K562 (cell line): ENCODE data around the gene OTOA. TPM values are rescaled to one million over a fixed set of nuclear protein-coding genes. Genes with fewer than 3 reads are reported as not detected.

Source experiments
- RNF2 ChIP-seq: sonication (generic); IDR thresholded peaks from 2 replicates; pipeline ENCODE4 v1.6.1; 2016
- ZNF140 ChIP-seq: fragments of 250-450 bp; sonication (Bioruptor Pico); IDR thresholded peaks from 2 replicates; pipeline ENCODE4 v1.8.0; 2021; ENCODE audit warnings: moderate library complexity, mild to moderate bottlenecking, inconsistent platforms
- ZNF507 ChIP-seq: conservative IDR thresholded peaks from 2 replicates; pipeline ENCODE4 v1.6.1; 2017; ENCODE audit warnings: missing genetic modification characterization, missing compliant biosample characterization
- ZNF76 ChIP-seq: fragments of 250-450 bp; sonication (Bioruptor Pico); IDR thresholded peaks from 2 replicates; pipeline ENCODE4 v1.4.0; 2020; ENCODE audit warnings: mild to moderate bottlenecking, moderate library complexity, borderline replicate concordance
- polyA plus RNA-seq, 8 experiments: library from polyadenylated mRNA; depleted of rRNA in 4 of 8; stranded (reverse) in 5 of 8; unstranded in 3 of 8; fragments of >200 nt; fragmentation: Nextera tagmentation in 2 of 8; fragmentation: Illumina TruSeq in 1 of 8; extraction: Ambion mirVana in 2 of 8; extraction: Trizol in 1 of 8; gene quantifications; 2 replicates each; pipeline versions ENCODE4 v1.2.1 to v1.2.3, GENCODE V29; 2011 to 2014; ENCODE audit warnings: inconsistent platforms in 1 of 8, missing spikeins in 1 of 8
- total RNA-seq, 7 experiments: library from RNA; depleted of rRNA in 6 of 7; stranded (reverse); fragments of >200 nt in 6 of 7; fragmentation: Illumina TruSeq in 2 of 7; extraction: Trizol in 2 of 7; gene quantifications; 2 replicates each; pipeline versions ENCODE4 v1.2.1 to v1.2.3, GENCODE V29; 2011 to 2021; ENCODE audit warnings: low replicate concordance in 1 of 7
- TF ChIP-seq, protein P1 (sequence below), 2 experiments: fragments of 450-650 bp in 1 of 2; sonication (generic) in 1 of 2; formaldehyde crosslinking in 1 of 2; IDR thresholded peaks in 1 of 2; conservative IDR thresholded peaks in 1 of 2; 2 replicates each; pipeline versions ENCODE4 v1.6.1 to v1.8.1; 2016 to 2023; ENCODE audit warnings: mild to moderate bottlenecking in 2 of 2, moderate library complexity in 2 of 2, inconsistent platforms in 1 of 2, missing genetic modification reagents in 1 of 2
- TF ChIP-seq, protein P2 (sequence below), 2 experiments: fragments of 200-800 bp in 1 of 2; sonication (Bioruptor generic) in 1 of 2; sonication (generic) in 1 of 2; formaldehyde crosslinking in 1 of 2; IDR thresholded peaks in 1 of 2; conservative IDR thresholded peaks in 1 of 2; 2 replicates each; pipeline versions ENCODE4 v1.5.0 to v1.6.1; 2016 to 2020; ENCODE audit warnings: missing compliant biosample characterization in 1 of 2, missing genetic modification characterization in 1 of 2, missing genetic modification reagents in 1 of 2
- TF ChIP-seq, protein P3 (sequence below): fragments of 450-650 bp; formaldehyde crosslinking; conservative IDR thresholded peaks from 2 replicates; pipeline ENCODE4 v1.4.0; 2022; ENCODE audit warnings: mild to moderate bottlenecking, missing genetic modification characterization
- TF ChIP-seq, protein P4 (sequence below): sonication (generic); formaldehyde crosslinking; IDR thresholded peaks from 2 replicates; pipeline ENCODE4 v1.8.1; 2023; ENCODE audit warnings: mild to moderate bottlenecking, missing genetic modification reagents

The OTOA gene
- total and polyA plus RNA-seq, 9 of the 15 experiments (the other 6 are each of a cell fraction or from before 2014, with no cell fraction given), result 0.04 TPM; not detected in 8

- TF ChIP-seq, protein P1, sequence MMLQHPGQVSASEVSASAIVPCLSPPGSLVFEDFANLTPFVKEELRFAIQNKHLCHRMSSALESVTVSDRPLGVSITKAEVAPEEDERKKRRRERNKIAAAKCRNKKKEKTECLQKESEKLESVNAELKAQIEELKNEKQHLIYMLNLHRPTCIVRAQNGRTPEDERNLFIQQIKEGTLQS (IDR thresholded peaks at IDR 0.05), result no peak
- TF ChIP-seq, protein P1 (CRISPR knock-in tag; conservative IDR thresholded peaks at IDR 0.05), result no peak
- TF ChIP-seq ZNF140 (CRISPR knock-in tag) (no peak), RNF2 (no peak), ZNF76 (CRISPR knock-in tag) (no peak), ZNF507 (no peak)
- TF ChIP-seq, protein P2, sequence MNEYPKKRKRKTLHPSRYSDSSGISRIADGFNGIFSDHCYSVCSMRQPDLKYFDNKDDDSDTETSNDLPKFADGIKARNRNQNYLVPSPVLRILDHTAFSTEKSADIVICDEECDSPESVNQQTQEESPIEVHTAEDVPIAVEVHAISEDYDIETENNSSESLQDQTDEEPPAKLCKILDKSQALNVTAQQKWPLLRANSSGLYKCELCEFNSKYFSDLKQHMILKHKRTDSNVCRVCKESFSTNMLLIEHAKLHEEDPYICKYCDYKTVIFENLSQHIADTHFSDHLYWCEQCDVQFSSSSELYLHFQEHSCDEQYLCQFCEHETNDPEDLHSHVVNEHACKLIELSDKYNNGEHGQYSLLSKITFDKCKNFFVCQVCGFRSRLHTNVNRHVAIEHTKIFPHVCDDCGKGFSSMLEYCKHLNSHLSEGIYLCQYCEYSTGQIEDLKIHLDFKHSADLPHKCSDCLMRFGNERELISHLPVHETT (CRISPR knock-in tag; conservative IDR thresholded peaks at IDR 0.05 in 1 of 2, IDR thresholded peaks at IDR 0.05 in 1 of 2), result no peak
- TF ChIP-seq, protein P3, sequence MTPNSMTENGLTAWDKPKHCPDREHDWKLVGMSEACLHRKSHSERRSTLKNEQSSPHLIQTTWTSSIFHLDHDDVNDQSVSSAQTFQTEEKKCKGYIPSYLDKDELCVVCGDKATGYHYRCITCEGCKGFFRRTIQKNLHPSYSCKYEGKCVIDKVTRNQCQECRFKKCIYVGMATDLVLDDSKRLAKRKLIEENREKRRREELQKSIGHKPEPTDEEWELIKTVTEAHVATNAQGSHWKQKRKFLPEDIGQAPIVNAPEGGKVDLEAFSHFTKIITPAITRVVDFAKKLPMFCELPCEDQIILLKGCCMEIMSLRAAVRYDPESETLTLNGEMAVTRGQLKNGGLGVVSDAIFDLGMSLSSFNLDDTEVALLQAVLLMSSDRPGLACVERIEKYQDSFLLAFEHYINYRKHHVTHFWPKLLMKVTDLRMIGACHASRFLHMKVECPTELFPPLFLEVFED (CRISPR knock-in tag), result no peak
- TF ChIP-seq, protein P4, sequence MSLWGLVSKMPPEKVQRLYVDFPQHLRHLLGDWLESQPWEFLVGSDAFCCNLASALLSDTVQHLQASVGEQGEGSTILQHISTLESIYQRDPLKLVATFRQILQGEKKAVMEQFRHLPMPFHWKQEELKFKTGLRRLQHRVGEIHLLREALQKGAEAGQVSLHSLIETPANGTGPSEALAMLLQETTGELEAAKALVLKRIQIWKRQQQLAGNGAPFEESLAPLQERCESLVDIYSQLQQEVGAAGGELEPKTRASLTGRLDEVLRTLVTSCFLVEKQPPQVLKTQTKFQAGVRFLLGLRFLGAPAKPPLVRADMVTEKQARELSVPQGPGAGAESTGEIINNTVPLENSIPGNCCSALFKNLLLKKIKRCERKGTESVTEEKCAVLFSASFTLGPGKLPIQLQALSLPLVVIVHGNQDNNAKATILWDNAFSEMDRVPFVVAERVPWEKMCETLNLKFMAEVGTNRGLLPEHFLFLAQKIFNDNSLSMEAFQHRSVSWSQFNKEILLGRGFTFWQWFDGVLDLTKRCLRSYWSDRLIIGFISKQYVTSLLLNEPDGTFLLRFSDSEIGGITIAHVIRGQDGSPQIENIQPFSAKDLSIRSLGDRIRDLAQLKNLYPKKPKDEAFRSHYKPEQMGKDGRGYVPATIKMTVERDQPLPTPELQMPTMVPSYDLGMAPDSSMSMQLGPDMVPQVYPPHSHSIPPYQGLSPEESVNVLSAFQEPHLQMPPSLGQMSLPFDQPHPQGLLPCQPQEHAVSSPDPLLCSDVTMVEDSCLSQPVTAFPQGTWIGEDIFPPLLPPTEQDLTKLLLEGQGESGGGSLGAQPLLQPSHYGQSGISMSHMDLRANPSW (CRISPR knock-in tag), result no peak
Measured at GRCh38 chr16:21645261-21645721, 18.5 kb upstream of the OTOA start (continued).
